ENCODE measurements around the gene CD63. TPM values are rescaled to one million over a fixed set of nuclear protein-coding genes. Genes with fewer than 3 reads are reported as not detected.

CD63 gene
- total and polyA plus RNA-seq, 2 of the 13 experiments (the other 11 are each of a cell fraction or from before 2014, with no cell fraction given): 234 to 277 TPM

- TF ChIP-seq GLMP (CRISPR knock-in tag; IDR thresholded peaks at IDR 0.05; ENCODE audit: borderline replicate concordance) (no peak), KDM5B (CRISPR knock-in tag; IDR thresholded peaks at IDR 0.05; ENCODE audit: borderline replicate concordance) (peak; percentile 78; the same call in 1 of the 2 replicates), REL (CRISPR knock-in tag; conservative IDR thresholded peaks at IDR 0.05) (no peak; the same call in 1 of the 2 replicates), FOXK1 (CRISPR knock-in tag; IDR thresholded peaks at IDR 0.05; ENCODE audit: borderline replicate concordance, low read depth) (peak; percentile 89; the same call in 1 of the 2 replicates), ZNF230 (CRISPR knock-in tag; IDR thresholded peaks at IDR 0.05) (peak; percentile 55; the same call in 1 of the 2 replicates), HINFP (CRISPR knock-in tag; IDR thresholded peaks at IDR 0.05; ENCODE audit: low read depth) (no peak), SALL2 (CRISPR knock-in tag; IDR thresholded peaks at IDR 0.05) (no peak; the same call in 1 of the 2 replicates), ARNTL (CRISPR knock-in tag; IDR thresholded peaks at IDR 0.05) (peak; percentile 82), ZHX2 (IDR thresholded peaks at IDR 0.05; ENCODE audit: low read depth) (peak; percentile 51; the same call in 1 of the 2 replicates), ZHX2 (CRISPR knock-in tag; IDR thresholded peaks at IDR 0.05; ENCODE audit: borderline replicate concordance) (no peak), ZNF275 (CRISPR knock-in tag; IDR thresholded peaks at IDR 0.05; ENCODE audit: borderline replicate concordance) (no peak), ZNF780A (CRISPR knock-in tag; IDR thresholded peaks at IDR 0.05) (0 out of 2 replicates have a peak, but pooled peaks have one; percentile 74), HOXA7 (CRISPR knock-in tag; IDR thresholded peaks at IDR 0.05) (no peak), HOMEZ (CRISPR knock-in tag; IDR thresholded peaks at IDR 0.05; ENCODE audit: low read depth) (peak; percentile 48; the same call in 1 of the 2 replicates), ZBTB21 (CRISPR knock-in tag; IDR thresholded peaks at IDR 0.05) (0 out of 2 replicates have a peak, but pooled peaks have one; percentile 24), NR2F2 (IDR thresholded peaks at IDR 0.05; ENCODE audit: borderline replicate concordance, low read depth) (no peak), POLR2AphosphoS2 (IDR thresholded peaks at IDR 0.05; ENCODE audit: low read depth, low read length) (no peak)
Measured at GRCh38 chr12:55715833-55716581, 12.8 kb downstream of the CD63 start, which contains the start of gene BLOC1S1 (continued).

Measured in HepG2 (cell line).